OCI-LY7 (cell line): ENCODE results near the gene C1orf35. TPM values are rescaled to one million over a fixed set of nuclear protein-coding genes. Genes with fewer than 3 reads are reported as not detected.

ENCODE experiments used
- BruUV-seq: library from RNA; stranded (reverse); fragments of 400-500 nt; replicated peaks from 2 replicates; lab custom pipeline; 2021; lab: Mats Ljungman, UMichigan
- CTCF ChIA-PET: fragments of 300-600 bp; sonication (Branson Sonifier 250); formaldehyde crosslinking; loops from one replicate; lab custom pipeline; 2022; ENCODE audit warnings: antibody characterized with exemption; ENCODE audit not compliant: unreplicated experiment; lab: Charles Lee
- POLR2A ChIA-PET: fragments of 300-600 bp; sonication (Branson Sonifier 250); formaldehyde crosslinking; loops from one replicate; lab custom pipeline; 2022; ENCODE audit warnings: antibody characterized with exemption; lab: Charles Lee
- DNase-seq: peaks from one replicate; pipeline ENCODE4 v3.0.0-alpha.2; 2015; ENCODE audit warnings: low spot score
- H2AFZ ChIP-seq: fragments of 200-600 bp; sonication (generic), shearing (Covaris generic); 2 replicates; pipeline ENCODE4 v1.6.1; 2014; ENCODE audit warnings: mild to moderate bottlenecking, antibody characterized with exemption, low read length, moderate library complexity
- H3K27ac ChIP-seq: fragments of 200-600 bp; sonication (generic); 2 replicates; pipeline ENCODE4 v1.5.1; 2014; ENCODE audit warnings: mixed run types, low read depth, mild to moderate bottlenecking, moderate library complexity, low read length, inconsistent platforms; ENCODE audit not compliant: poor library complexity, severe bottlenecking
- H3K36me3 ChIP-seq: fragments of 200-600 bp; sonication (generic); 2 replicates; pipeline ENCODE4 v1.6.1; 2014; ENCODE audit warnings: mild to moderate bottlenecking, antibody characterized with exemption, low read length, moderate library complexity, mixed read lengths; ENCODE audit not compliant: insufficient read depth
- H3K4me1 ChIP-seq: fragments of 200-600 bp; sonication (generic); 2 replicates; pipeline ENCODE4 v1.5.1; 2014; ENCODE audit warnings: mild to moderate bottlenecking, low read length; ENCODE audit not compliant: insufficient read depth, poor library complexity, severe bottlenecking
- H3K4me2 ChIP-seq: fragments of 200-600 bp; sonication (generic); 2 replicates; pipeline ENCODE4 v1.6.1; 2014; ENCODE audit warnings: mild to moderate bottlenecking, low read length
- H3K4me3 ChIP-seq: fragments of 200-600 bp; sonication (generic); 2 replicates; pipeline ENCODE4 v1.5.1; 2014; ENCODE audit warnings: mild to moderate bottlenecking, low read depth, low read length; ENCODE audit not compliant: poor library complexity, severe bottlenecking
- H3K79me2 ChIP-seq: fragments of 200-600 bp; sonication (generic); 2 replicates; pipeline ENCODE4 v1.6.1; 2016; ENCODE audit warnings: low read depth, mild to moderate bottlenecking, low read length, moderate library complexity, mixed read lengths; ENCODE audit not compliant: insufficient read depth
- H3K9me2 ChIP-seq: fragments of 200-600 bp; sonication (generic); 2 replicates; pipeline ENCODE4 v1.6.1; 2016; ENCODE audit warnings: mild to moderate bottlenecking, low read length, mixed read lengths; ENCODE audit not compliant: insufficient read depth
- H3K9me3 ChIP-seq: fragments of 200-600 bp; sonication (generic); 2 replicates; pipeline ENCODE4 v1.6.1; 2014; ENCODE audit warnings: mild to moderate bottlenecking, mixed run types, low read length, mixed read lengths
- H4K20me1 ChIP-seq: fragments of 200-600 bp; sonication (generic); 2 replicates; pipeline ENCODE4 v1.6.1; 2014; ENCODE audit warnings: mild to moderate bottlenecking, antibody characterized with exemption, low read length, moderate library complexity, mixed read lengths; ENCODE audit not compliant: insufficient read depth
- CTCF ChIP-seq: fragments of 200-600 bp; sonication (generic); conservative IDR thresholded peaks from 2 replicates; pipeline ENCODE4 v1.5.1; 2014; ENCODE audit warnings: mild to moderate bottlenecking, antibody characterized with exemption, low read length, moderate library complexity, mixed read lengths
- EZH2phosphoT487 ChIP-seq: fragments of 200-600 bp; sonication (generic); IDR thresholded peaks from 2 replicates; pipeline ENCODE4 v1.6.1; 2018; ENCODE audit warnings: low read depth, borderline replicate concordance, mild to moderate bottlenecking, mixed run types, antibody characterized with exemption, low read length, moderate library complexity, mixed read lengths
- intact Hi-C: fragments of 100-400 bp; cut with micrococcal nuclease; formaldehyde crosslinking; loops from one replicate; pipeline ENCODE4 v1.10.0; 2022; ENCODE audit not compliant: unreplicated experiment
- total RNA-seq, 2 experiments: library from RNA; depleted of rRNA in 1 of 2; stranded (reverse); fragments of >200 nt in 1 of 2; shearing (Covaris generic) in 1 of 2; gene quantifications; 2 replicates each; pipeline ENCODE4 v1.2.3, GENCODE V29; 2014 to 2022

C1orf35 gene
- total RNA-seq, 2 experiments from 2014 or later: 30.7 to 33.3 TPM

- H3K36me3 ChIP-seq: peaks cover 54% of the 10 kb centered on the region
- H3K27ac ChIP-seq: peak overlapping the region; percentile 62
- no TSS peak for BruUV-seq
- H4K20me1 ChIP-seq: peaks cover 51% of the 10 kb centered on the region
- no peak overlapping the region for H2AFZ ChIP-seq
- CTCF ChIA-PET: no interaction called here
- TF ChIP-seq EZH2phosphoT487: no peak
- no peak for TF ChIP-seq CTCF
- POLR2A ChIA-PET: interaction anchor here (0.8 to 2.1 kb wide), 3 partner anchors 22 to 375 kb away, joined by 3 to 5 read pairs (median 3); no protein-coding TSS in a partner anchor
- no peaks in the 10 kb centered on the region for H3K9me3 ChIP-seq
- peak overlapping the region; percentile 100 for H3K4me2 ChIP-seq
- peak overlapping the region; percentile 84 for H3K4me3 ChIP-seq
- H3K9me2 ChIP-seq: no peaks in the 10 kb centered on the region
- DNase-seq: peak; percentile 56
- peaks cover 38% of the 10 kb centered on the region for H3K4me1 ChIP-seq
- intact Hi-C loops: loop anchor here (1.0 to 5.0 kb wide), 3 partner anchors 84 to 403 kb away; partner anchors contain the start of gene IBA57
- H3K79me2 ChIP-seq: peaks cover 82% of the 10 kb centered on the region
Observed at GRCh38 chr1:228082918-228083870, 19.9 kb downstream of the C1orf35 start.

GRCh38 chr1:228082214-228082917 is 20.8 kb downstream of the C1orf35 start, which contains the start of gene ARF1:
ARF1 (plus strand) TSS chr1:228082708; CDS start chr1:228097115, 14,407 bp downstream.
- H3K4me2 ChIP-seq: peak within 1 kb of the TSS; percentile 100
- H3K27ac ChIP-seq: peak within 1 kb of the TSS; percentile 62
- BruUV-seq: no TSS peak
- H3K9me2 ChIP-seq: no peaks in the 10 kb centered on the region
- H2AFZ ChIP-seq: no peak within 1 kb of the TSS; the same call in 1 of the 2 replicates
- CTCF ChIA-PET: interaction anchor here (0.5 to 0.6 kb wide), 2 partner anchors 832 to 1028 kb away, joined by 3 to 5 read pairs; no protein-coding TSS in a partner anchor
- intact Hi-C loops: loop anchor here (1.0 to 5.0 kb wide), 3 partner anchors 85 to 404 kb away; partner anchors contain the start of gene IBA57
- peak within 1 kb of the TSS; percentile 84 for H3K4me3 ChIP-seq
- H3K79me2 ChIP-seq: peaks cover 74% of the 10 kb centered on the region
- peaks cover 45% of the 10 kb centered on the region for H3K36me3 ChIP-seq
- TF ChIP-seq EZH2phosphoT487: no peak
- peaks cover 29% of the 10 kb centered on the region for H3K4me1 ChIP-seq
- POLR2A ChIA-PET: interaction anchor here (0.6 to 2.1 kb wide), 6 partner anchors 9 to 376 kb away, joined by 3 to 5 read pairs (median 4); no protein-coding TSS in a partner anchor
- DNase-seq: peak; percentile 97
- H4K20me1 ChIP-seq: peaks cover 42% of the 10 kb centered on the region
- no peaks in the 10 kb centered on the region for H3K9me3 ChIP-seq
